Measurements from ENCODE around the gene ST3GAL4.

The ST3GAL4 gene

GRCh38 chr11:126430581-126431335 lies 75.3 kb downstream of the ST3GAL4 start:
- DNase-seq: no peak

GRCh38 chr11:126431401-126432064 lies 76.0 kb downstream of the ST3GAL4 start:
- DNase-seq: no peak

GRCh38 chr11:126432065-126432461 lies 76.6 kb downstream of the ST3GAL4 start:
- DNase-seq: no peak

GRCh38 chr11:126432525-126432924 lies 77.0 kb downstream of the ST3GAL4 start:
- DNase-seq: no peak

GRCh38 chr11:126433244-126433846 lies 77.9 kb downstream of the ST3GAL4 start:
- DNase-seq: no peak

- no peak for DNase-seq
These were observed 78.8 kb downstream of the ST3GAL4 start for GRCh38 chr11:126433989-126434949.

GRCh38 chr11:126434950-126435335 lies 79.5 kb downstream of the ST3GAL4 start:
- DNase-seq: no peak

GRCh38 chr11:126436209-126436755 lies 80.8 kb downstream of the ST3GAL4 start:
- DNase-seq: no peak

GRCh38 chr11:126437731-126438130 lies 82.2 kb downstream of the ST3GAL4 start:
- no peak for DNase-seq

GRCh38 chr11:126438272-126438671 lies 82.8 kb downstream of the ST3GAL4 start:
- no peak for DNase-seq

GRCh38 chr11:126438691-126439090 lies 83.2 kb downstream of the ST3GAL4 start:
- DNase-seq: no peak

GRCh38 chr11:126440276-126440675 lies 84.8 kb downstream of the ST3GAL4 start:
- no peak for DNase-seq

GRCh38 chr11:126440792-126441514 lies 85.5 kb downstream of the ST3GAL4 start:
- DNase-seq: peak; percentile 8 to 56

GRCh38 chr11:126443120-126443519 lies 87.6 kb downstream of the ST3GAL4 start:
- DNase-seq: no peak

- no peak for DNase-seq
These were observed 88.6 kb downstream of the ST3GAL4 start for GRCh38 chr11:126444072-126444471.

- no peak for DNase-seq
These were observed 91.1 kb downstream of the ST3GAL4 start for GRCh38 chr11:126446581-126446980.

GRCh38 chr11:126450198-126450597 lies 94.7 kb downstream of the ST3GAL4 start:
- no peak for DNase-seq

GRCh38 chr11:126450806-126451205 lies 95.3 kb downstream of the ST3GAL4 start:
- no peak for DNase-seq

- no peak for DNase-seq
These were observed 95.8 kb downstream of the ST3GAL4 start for GRCh38 chr11:126451211-126451802.

GRCh38 chr11:126452241-126453101 lies 97.0 kb downstream of the ST3GAL4 start:
- no peak for DNase-seq

Measured in SW 1271 (cell line).